ENCODE data around the gene ADGRV1. TPM values are rescaled to one million over a fixed set of nuclear protein-coding genes. Genes with fewer than 3 reads are reported as not detected.
A peak's percentile ranks its signal among the peaks of the same experiment; 100 is the strongest.

ADGRV1 gene
- total RNA-seq, 1 experiment from 2014 or later: 64.8 TPM

DNA sequence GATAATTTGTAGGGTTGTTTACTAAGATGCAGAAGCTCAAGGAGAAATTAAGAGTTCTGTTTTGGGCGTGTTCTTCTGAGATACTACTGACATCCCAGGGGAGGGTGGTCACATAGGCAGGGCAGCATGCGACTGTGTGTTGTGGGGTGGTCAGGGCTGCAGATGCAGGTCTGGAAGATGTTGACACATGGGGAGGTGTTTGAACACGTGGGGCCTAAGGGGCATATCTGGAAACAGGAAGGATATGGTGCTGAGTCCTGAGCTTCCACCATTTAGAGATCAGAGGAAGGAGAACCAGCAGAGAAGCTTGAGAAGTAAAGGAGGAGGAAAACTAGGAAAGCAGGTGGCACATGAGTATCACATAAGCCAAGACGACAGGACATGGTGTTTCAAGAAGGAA lies 228.2 kb downstream of the ADGRV1 start:
- Histone ChIP-seq H3K18ac (ENCODE audit: insufficient read length, low read depth, low read length) (no peak overlapping the region), H3K27ac (ENCODE audit: insufficient read length, low read depth, low read length) (no peak overlapping the region), H3K4me2 (ENCODE audit: insufficient read depth, insufficient read length, low read length) (no peak overlapping the region), H4K5ac (ENCODE audit: insufficient read length, low read depth, low read length) (no peak overlapping the region), H3K23ac (ENCODE audit: insufficient read length, low read depth, low read length) (no peak overlapping the region), H4K8ac (replicated peaks; ENCODE audit: insufficient read length, low read depth, low read length) (no peak overlapping the region), H3K79me2 (ENCODE audit: insufficient read depth, low read length) (no peaks in the 10 kb centered on the region), H3K27me3 (ENCODE audit: insufficient read depth, low read length) (no peaks in the 10 kb centered on the region), H2BK120ac (ENCODE audit: low read depth, low read length, poor library complexity, severe bottlenecking) (no peak overlapping the region), H3K79me1 (ENCODE audit: insufficient read depth, low read depth, low read length, poor library complexity, severe bottlenecking) (no peaks in the 10 kb centered on the region), H3K23me2 (ENCODE audit: insufficient read length, low read depth, low read length, poor library complexity, severe bottlenecking) (no peaks in the 10 kb centered on the region), H3K9me3 (ENCODE audit: control insufficient read depth, low read depth, low read length) (no peaks in the 10 kb centered on the region), H2AFZ (ENCODE audit: low read length) (no peak overlapping the region), H2BK5ac (ENCODE audit: insufficient read length, low read length) (no peak overlapping the region), H3K4me1 (ENCODE audit: insufficient read depth, low read length) (no peaks in the 10 kb centered on the region), H2BK20ac (ENCODE audit: low read depth, low read length, poor library complexity, severe bottlenecking) (no peak overlapping the region), H3K9ac (ENCODE audit: extremely low read depth, insufficient read length, low read length) (no peak overlapping the region), H3K4ac (ENCODE audit: low read depth, low read length) (no peak overlapping the region), H2BK12ac (ENCODE audit: insufficient read length, low read depth, low read length) (no peak overlapping the region), H2AK5ac (ENCODE audit: insufficient read length, low read length) (no peak overlapping the region), H4K20me1 (ENCODE audit: control insufficient read depth, insufficient read depth, insufficient read length) (no peaks in the 10 kb centered on the region), H4K91ac (ENCODE audit: insufficient read length, low read depth, low read length) (no peak overlapping the region), H3K56ac (ENCODE audit: insufficient read length, low read depth, low read length) (no peak overlapping the region), H3T11ph (ENCODE audit: low read length) (no peak overlapping the region), H3K14ac (ENCODE audit: insufficient read depth, low read length) (no peak overlapping the region), H2BK15ac (ENCODE audit: low read depth, low read length) (no peak overlapping the region)
- Mint-ChIP-seq H3K4me3 (no peak overlapping the region), H3K27ac (peak overlapping the region in 2 of 3 experiments; percentile 10 to 85; a peak in 4 of 7 replicates), H3K9me3 (no peaks in the 10 kb centered on the region), H3K27me3 (ENCODE audit: low read depth) (no peaks in the 10 kb centered on the region), H3K4me1 (no peaks in the 10 kb centered on the region), H3K36me3 (ENCODE audit: insufficient read depth in 1 of 3, low read depth in 3 of 3) (peaks cover 53 to 69% (median 62%) of the 10 kb centered on the region in 3 experiments)
- no peak for DNase-seq
- TF ChIP-seq, protein P1, sequence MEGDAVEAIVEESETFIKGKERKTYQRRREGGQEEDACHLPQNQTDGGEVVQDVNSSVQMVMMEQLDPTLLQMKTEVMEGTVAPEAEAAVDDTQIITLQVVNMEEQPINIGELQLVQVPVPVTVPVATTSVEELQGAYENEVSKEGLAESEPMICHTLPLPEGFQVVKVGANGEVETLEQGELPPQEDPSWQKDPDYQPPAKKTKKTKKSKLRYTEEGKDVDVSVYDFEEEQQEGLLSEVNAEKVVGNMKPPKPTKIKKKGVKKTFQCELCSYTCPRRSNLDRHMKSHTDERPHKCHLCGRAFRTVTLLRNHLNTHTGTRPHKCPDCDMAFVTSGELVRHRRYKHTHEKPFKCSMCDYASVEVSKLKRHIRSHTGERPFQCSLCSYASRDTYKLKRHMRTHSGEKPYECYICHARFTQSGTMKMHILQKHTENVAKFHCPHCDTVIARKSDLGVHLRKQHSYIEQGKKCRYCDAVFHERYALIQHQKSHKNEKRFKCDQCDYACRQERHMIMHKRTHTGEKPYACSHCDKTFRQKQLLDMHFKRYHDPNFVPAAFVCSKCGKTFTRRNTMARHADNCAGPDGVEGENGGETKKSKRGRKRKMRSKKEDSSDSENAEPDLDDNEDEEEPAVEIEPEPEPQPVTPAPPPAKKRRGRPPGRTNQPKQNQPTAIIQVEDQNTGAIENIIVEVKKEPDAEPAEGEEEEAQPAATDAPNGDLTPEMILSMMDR (conservative IDR thresholded peaks at IDR 0.05): no peak
- no CpG with 5 or more reads among the region's 4 CpGs for WGBS (ENCODE audit: extremely low coverage, insufficient read length, low lambda C conversion rate)

Data from H9 (cell line).